Measurements from ENCODE around the gene PTPRN2.
"Not testable (repeated sequence)": the region's sequence is repeated elsewhere in the genome, so short reads cannot be mapped to it uniquely, and the experiment has no call there.

Gene PTPRN2

GRCh38 chr7:157611341-157611740, 976.3 kb downstream of the PTPRN2 start:
- no peak for DNase-seq

GRCh38 chr7:157610671-157611295, 976.8 kb downstream of the PTPRN2 start:
- DNase-seq, result no peak

GRCh38 chr7:157609932-157610640, 977.5 kb downstream of the PTPRN2 start:
- DNase-seq, result no peak

- DNase-seq, result no peak
These were observed 978.1 kb downstream of the PTPRN2 start for GRCh38 chr7:157609516-157609915.

GRCh38 chr7:157607218-157607617, 980.4 kb downstream of the PTPRN2 start:
- no peak for DNase-seq

- no peak for DNase-seq
These were observed 981.5 kb downstream of the PTPRN2 start for GRCh38 chr7:157606140-157606539.

GRCh38 chr7:157605638-157606037, 982.0 kb downstream of the PTPRN2 start:
- no peak for DNase-seq

- DNase-seq, result no peak
These were observed 982.8 kb downstream of the PTPRN2 start for GRCh38 chr7:157604661-157605381.

- DNase-seq, result no peak
These were observed 983.9 kb downstream of the PTPRN2 start for GRCh38 chr7:157603716-157604115.

GRCh38 chr7:157603005-157603404, 984.6 kb downstream of the PTPRN2 start:
- no peak for DNase-seq

GRCh38 chr7:157602581-157602980, 985.0 kb downstream of the PTPRN2 start:
- no peak for DNase-seq

GRCh38 chr7:157602156-157602555, 985.5 kb downstream of the PTPRN2 start:
- DNase-seq, result no peak

GRCh38 chr7:157601530-157601929, 986.1 kb downstream of the PTPRN2 start:
- no peak for DNase-seq

- DNase-seq, result no peak
These were observed 988.1 kb downstream of the PTPRN2 start for GRCh38 chr7:157599491-157599890.

- DNase-seq, result no peak
These were observed 990.1 kb downstream of the PTPRN2 start for GRCh38 chr7:157597562-157597961.

- no peak for DNase-seq
These were observed 990.7 kb downstream of the PTPRN2 start for GRCh38 chr7:157596881-157597280.

GRCh38 chr7:157596471-157596870, 991.2 kb downstream of the PTPRN2 start:
- no peak for DNase-seq

- DNase-seq, result no peak
These were observed 991.6 kb downstream of the PTPRN2 start for GRCh38 chr7:157596026-157596425.

- no peak for DNase-seq
These were observed 992.4 kb downstream of the PTPRN2 start for GRCh38 chr7:157595086-157595855.

GRCh38 chr7:157594306-157594705, 993.3 kb downstream of the PTPRN2 start:
- DNase-seq, result no peak

GRCh38 chr7:157593541-157593940, 994.1 kb downstream of the PTPRN2 start:
- no peak for DNase-seq

- not testable (repeated sequence) for DNase-seq
These were observed 994.8 kb downstream of the PTPRN2 start for GRCh38 chr7:157592636-157593320.

- no peak for DNase-seq
These were observed 997.1 kb downstream of the PTPRN2 start for GRCh38 chr7:157590526-157590925.
